GM12872 (cell line): ENCODE data around the gene MAP3K6.
A peak's percentile ranks its signal among the peaks of the same experiment; 100 is the strongest.

Experiments used
- CTCF ChIP-seq: IDR thresholded peaks from 3 replicates; pipeline ENCODE4 v1.5.1; 2011; ENCODE audit warnings: low read depth, mild to moderate bottlenecking, low read length, moderate library complexity; ENCODE audit not compliant: insufficient read depth

MAP3K6 gene

GRCh38 chr1:27377760-27378495 is 11.2 kb upstream of the MAP3K6 start:
- TF ChIP-seq CTCF, result no peak

GRCh38 chr1:27374362-27375086 is 7.8 kb upstream of the MAP3K6 start, which contains the start of gene FCN3:
Gene FCN3 (minus strand): TSS chr1:27374824. CDS start chr1:27374818, 6 bp downstream.
- no peak for TF ChIP-seq CTCF

- TF ChIP-seq CTCF, result peak; percentile 43; the same call in 2 of the 3 replicates
Observed at GRCh38 chr1:27372808-27373690, 6.3 kb upstream of the MAP3K6 start.

GRCh38 chr1:27372022-27372807 is 5.5 kb upstream of the MAP3K6 start:
- no peak for TF ChIP-seq CTCF

GRCh38 chr1:27368869-27369582 is 2.3 kb upstream of the MAP3K6 start:
- no peak for TF ChIP-seq CTCF

GRCh38 chr1:27367160-27367650 is 444 bp upstream of the MAP3K6 start:
- no peak for TF ChIP-seq CTCF
